Progenitor cell of endocrine pancreas (in vitro differentiated cells): Measurements from ENCODE around the gene PARP1. TPM values are rescaled to one million over a fixed set of nuclear protein-coding genes. Genes with fewer than 3 reads are reported as not detected.

Experiments
- DNase-seq: peaks from one replicate; pipeline ENCODE4 v3.0.0; 2021; ENCODE audit warnings: low spot score; ENCODE audit not compliant: unreplicated experiment
- H3K27ac Mint-ChIP-seq: 2 replicates; pipeline ENCODE4 v1.8.0; 2021; ENCODE audit warnings: mild to moderate bottlenecking, moderate library complexity, mixed read lengths
- H3K27me3 Mint-ChIP-seq: 2 replicates; pipeline ENCODE4 v1.8.0; 2021; ENCODE audit warnings: mixed read lengths
- H3K36me3 Mint-ChIP-seq: 2 replicates; pipeline ENCODE4 v1.8.0; 2022; ENCODE audit warnings: mixed read lengths; ENCODE audit not compliant: insufficient read depth
- H3K4me1 Mint-ChIP-seq: 2 replicates; pipeline ENCODE4 v1.8.0; 2021; ENCODE audit warnings: low read depth, mixed read lengths
- H3K4me3 Mint-ChIP-seq: 2 replicates; pipeline ENCODE4 v1.8.0; 2021; ENCODE audit warnings: low read depth, mild to moderate bottlenecking, moderate library complexity, mixed read lengths
- H3K9me3 Mint-ChIP-seq: 2 replicates; pipeline ENCODE4 v1.8.0; 2021; ENCODE audit warnings: low read depth, mixed read lengths
- total RNA-seq: library from RNA; stranded (reverse); gene quantifications from 2 replicates; pipeline ENCODE4 v1.2.1, GENCODE V29; 2021
- TF ChIP-seq, protein P1 (sequence below): fragments of 200-600 bp; sonication (generic); IDR thresholded peaks from one replicate; pipeline ENCODE4 v1.5.0; 2021; ENCODE audit warnings: antibody characterized with exemption, mild to moderate bottlenecking; ENCODE audit not compliant: unreplicated experiment

The PARP1 gene
- total RNA-seq, 1 donor from 2014 or later: 159 TPM

DNA sequence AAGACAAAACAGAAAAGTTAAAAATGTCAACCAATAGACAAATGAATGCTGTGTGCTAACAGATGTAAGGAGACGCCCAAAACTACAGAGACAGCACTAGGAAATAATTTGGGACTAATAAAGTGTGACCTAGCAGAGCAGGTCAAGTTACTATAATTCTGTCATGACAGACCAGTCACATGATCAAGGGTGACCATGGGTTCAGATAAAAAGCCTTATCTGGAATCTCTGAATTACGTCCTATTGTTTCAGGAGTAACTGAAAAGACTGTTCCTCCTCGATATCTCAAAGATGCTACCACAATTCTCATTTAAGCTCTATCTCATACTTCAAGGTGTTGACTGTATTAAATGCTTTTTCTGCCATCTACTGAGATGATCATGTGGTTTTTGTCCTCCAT is 31.6 kb downstream of the PARP1 start:
- Mint-ChIP-seq H3K27ac (no peak overlapping the region), H3K4me1 (no peaks in the 10 kb centered on the region), H3K27me3 (no peaks in the 10 kb centered on the region), H3K4me3 (no peak overlapping the region), H3K9me3 (no peaks in the 10 kb centered on the region), H3K36me3 (peaks cover 41% of the 10 kb centered on the region)
- TF ChIP-seq, protein P1, sequence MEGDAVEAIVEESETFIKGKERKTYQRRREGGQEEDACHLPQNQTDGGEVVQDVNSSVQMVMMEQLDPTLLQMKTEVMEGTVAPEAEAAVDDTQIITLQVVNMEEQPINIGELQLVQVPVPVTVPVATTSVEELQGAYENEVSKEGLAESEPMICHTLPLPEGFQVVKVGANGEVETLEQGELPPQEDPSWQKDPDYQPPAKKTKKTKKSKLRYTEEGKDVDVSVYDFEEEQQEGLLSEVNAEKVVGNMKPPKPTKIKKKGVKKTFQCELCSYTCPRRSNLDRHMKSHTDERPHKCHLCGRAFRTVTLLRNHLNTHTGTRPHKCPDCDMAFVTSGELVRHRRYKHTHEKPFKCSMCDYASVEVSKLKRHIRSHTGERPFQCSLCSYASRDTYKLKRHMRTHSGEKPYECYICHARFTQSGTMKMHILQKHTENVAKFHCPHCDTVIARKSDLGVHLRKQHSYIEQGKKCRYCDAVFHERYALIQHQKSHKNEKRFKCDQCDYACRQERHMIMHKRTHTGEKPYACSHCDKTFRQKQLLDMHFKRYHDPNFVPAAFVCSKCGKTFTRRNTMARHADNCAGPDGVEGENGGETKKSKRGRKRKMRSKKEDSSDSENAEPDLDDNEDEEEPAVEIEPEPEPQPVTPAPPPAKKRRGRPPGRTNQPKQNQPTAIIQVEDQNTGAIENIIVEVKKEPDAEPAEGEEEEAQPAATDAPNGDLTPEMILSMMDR: no peak
- DNase-seq: no peak

DNA sequence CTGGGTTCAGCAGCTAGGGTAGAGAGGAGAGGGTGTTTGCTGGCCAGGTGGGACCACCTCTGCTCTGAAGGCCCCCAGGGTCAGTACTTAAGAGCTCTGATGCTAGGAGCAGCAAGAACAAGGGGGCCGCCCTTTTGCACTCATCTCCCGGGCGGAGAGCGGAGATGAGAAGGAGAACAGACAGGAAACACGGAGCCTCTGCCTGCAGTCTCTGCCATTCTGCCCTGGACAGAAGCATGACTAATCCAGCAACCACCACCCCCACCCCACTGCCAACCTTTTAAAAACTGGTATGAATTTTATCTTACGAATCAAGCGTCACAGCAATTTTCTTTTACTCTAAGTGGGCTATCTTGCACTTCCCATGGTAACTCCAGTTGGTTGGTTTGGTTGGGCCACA is 34.5 kb downstream of the PARP1 start:
- Mint-ChIP-seq H3K4me3 (no peak overlapping the region), H3K27me3 (no peaks in the 10 kb centered on the region), H3K27ac (no peak overlapping the region), H3K36me3 (peaks cover 35% of the 10 kb centered on the region), H3K4me1 (no peaks in the 10 kb centered on the region), H3K9me3 (no peaks in the 10 kb centered on the region)
- no peak for DNase-seq
- TF ChIP-seq, protein P1: no peak

DNA sequence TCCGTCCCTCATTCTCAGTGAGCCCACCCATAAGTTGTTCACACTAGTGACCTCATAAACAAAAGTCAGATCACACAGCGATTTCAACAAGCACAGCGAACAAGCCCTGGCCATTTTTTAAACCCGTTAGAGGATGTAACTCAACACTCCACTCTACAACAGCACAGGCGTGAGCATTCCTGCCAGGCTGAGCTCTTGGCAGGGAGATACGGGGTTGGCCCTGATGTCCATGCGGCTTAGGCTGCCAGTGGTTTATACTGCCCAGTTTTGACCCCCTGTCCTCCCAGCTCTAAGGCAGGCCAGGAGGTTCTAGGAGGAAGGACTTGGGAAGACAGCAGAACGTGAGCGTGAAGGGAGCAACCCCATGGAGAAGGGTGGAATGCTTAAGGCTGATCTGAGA is 35.0 kb downstream of the PARP1 start:
- H3K36me3 Mint-ChIP-seq: peaks cover 30% of the 10 kb centered on the region
- no peaks in the 10 kb centered on the region for H3K27me3 Mint-ChIP-seq
- H3K27ac Mint-ChIP-seq: no peak overlapping the region
- H3K4me1 Mint-ChIP-seq: no peaks in the 10 kb centered on the region
- no peaks in the 10 kb centered on the region for H3K9me3 Mint-ChIP-seq
- DNase-seq: no peak
- TF ChIP-seq, protein P1: no peak
- no peak overlapping the region for H3K4me3 Mint-ChIP-seq

DNA sequence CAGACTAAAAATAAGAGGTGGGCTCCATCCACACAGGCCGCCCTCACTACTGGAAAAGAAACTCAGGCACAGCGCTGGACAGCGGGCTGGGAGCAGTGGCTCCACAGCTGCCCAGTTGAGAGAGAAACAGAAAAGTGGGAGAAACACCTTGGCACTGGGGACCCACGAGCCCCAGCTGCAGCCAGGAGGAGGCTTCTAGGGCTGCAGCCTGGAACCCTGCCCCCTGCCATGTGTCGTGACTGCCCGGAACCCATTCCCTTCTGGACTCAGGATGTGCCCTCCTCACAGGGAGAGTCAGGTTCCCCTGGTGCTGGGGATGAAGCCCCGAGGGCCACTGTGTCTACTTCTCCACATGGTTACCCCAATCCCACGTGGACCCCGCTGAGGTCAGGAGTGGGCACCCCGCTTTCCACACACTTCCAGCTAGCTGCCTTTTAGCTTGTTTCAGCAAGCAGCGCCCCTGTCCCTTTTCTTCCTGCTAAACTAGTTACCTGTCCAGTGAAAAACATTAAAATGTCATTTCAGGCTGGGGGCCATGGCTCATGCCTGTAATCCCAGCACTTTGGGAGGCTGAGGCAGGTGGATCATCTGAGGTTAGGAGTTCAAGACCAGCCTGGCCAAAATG is 35.9 kb downstream of the PARP1 start:
- no peak overlapping the region for H3K4me3 Mint-ChIP-seq
- H3K27me3 Mint-ChIP-seq: no peaks in the 10 kb centered on the region
- no peaks in the 10 kb centered on the region for H3K4me1 Mint-ChIP-seq
- TF ChIP-seq, protein P1: no peak
- H3K9me3 Mint-ChIP-seq: no peaks in the 10 kb centered on the region
- H3K36me3 Mint-ChIP-seq: peaks cover 30% of the 10 kb centered on the region
- no peak overlapping the region for H3K27ac Mint-ChIP-seq
- DNase-seq: no peak

DNA sequence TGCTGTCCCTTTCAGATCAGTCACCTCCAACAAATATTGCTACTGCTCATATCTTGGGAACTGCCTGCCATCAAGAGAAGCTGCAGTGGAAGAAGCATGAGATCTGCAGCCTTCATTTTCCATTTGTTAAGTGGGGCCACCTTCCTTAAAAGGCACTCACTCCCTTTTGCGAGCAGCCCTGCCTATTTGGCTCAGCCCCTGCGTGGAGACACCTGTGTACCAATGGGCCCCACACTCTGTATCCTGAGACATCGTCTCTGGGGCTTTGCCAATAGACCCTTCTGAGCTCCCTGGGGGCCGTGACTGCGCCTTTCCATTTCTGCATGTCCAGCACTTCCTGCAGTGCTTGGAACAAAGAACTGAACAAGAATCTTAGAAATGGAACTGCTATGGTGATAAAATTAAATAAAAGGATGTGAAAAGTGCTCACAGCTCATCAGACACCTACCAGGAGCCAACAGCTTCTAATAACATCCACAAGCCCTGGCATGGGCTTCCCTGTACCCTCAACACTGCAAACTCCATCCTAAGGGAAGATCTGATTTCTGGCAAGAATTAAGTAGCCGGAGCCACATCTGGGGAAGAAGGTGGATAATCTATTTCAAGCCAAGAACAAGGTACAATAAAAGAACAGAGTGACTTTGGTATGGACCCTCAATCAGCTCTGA is 36.7 kb downstream of the PARP1 start:
- H3K4me3 Mint-ChIP-seq: no peak overlapping the region
- H3K4me1 Mint-ChIP-seq: no peaks in the 10 kb centered on the region
- H3K9me3 Mint-ChIP-seq: no peaks in the 10 kb centered on the region
- no peak overlapping the region for H3K27ac Mint-ChIP-seq
- TF ChIP-seq, protein P1: no peak
- H3K27me3 Mint-ChIP-seq: no peaks in the 10 kb centered on the region
- H3K36me3 Mint-ChIP-seq: peaks cover 25% of the 10 kb centered on the region
- no peak for DNase-seq
